Tibial nerve (tissue), 4 donors: Measurements from ENCODE around the gene STRN3. TPM values are rescaled to one million over a fixed set of nuclear protein-coding genes. Genes with fewer than 3 reads are reported as not detected.

Source experiments
- DNase-seq, 2 donors: peaks; one replicate each; pipeline ENCODE4 v3.0.0-alpha.2; 2019; ENCODE audit warnings: low spot score in 2 of 2
- H3K27ac ChIP-seq, 4 donors: fragments of 200-600 bp; sonication (generic) in 3 of 4; one replicate each; pipeline ENCODE4 v1.5.1; 2017 to 2019; ENCODE audit warnings: mild to moderate bottlenecking in 1 of 4
- H3K27me3 ChIP-seq, 2 donors: fragments of 200-600 bp; sonication (generic) in 1 of 2; one replicate each; pipeline versions ENCODE4 v1.5.1 to v1.6.0; 2017 to 2019
- H3K36me3 ChIP-seq, 3 donors: fragments of 200-600 bp; sonication (generic); one replicate each; pipeline ENCODE4 v1.5.1; 2018 to 2019
- H3K4me1 ChIP-seq, 4 donors: fragments of 200-600 bp; sonication (generic) in 3 of 4; one replicate each; pipeline ENCODE4 v1.5.1; 2017 to 2019
- H3K4me3 ChIP-seq, 4 donors: fragments of 200-600 bp; sonication (generic) in 3 of 4; one replicate each; pipeline ENCODE4 v1.5.1; 2017 to 2019; ENCODE audit warnings: mild to moderate bottlenecking in 1 of 4, moderate library complexity in 1 of 4
- H3K9me3 ChIP-seq, 4 donors: fragments of 200-600 bp; sonication (generic) in 3 of 4; one replicate each; pipeline ENCODE4 v1.5.1; 2017 to 2019
- EP300 ChIP-seq, 2 donors: sonication (generic); formaldehyde crosslinking; IDR thresholded peaks; one replicate each; pipeline ENCODE4 v1.6.1; 2017; ENCODE audit warnings: antibody characterized with exemption in 2 of 2, mild to moderate bottlenecking in 1 of 2
- POLR2A ChIP-seq, 2 donors: fragments of 450-650 bp; IDR thresholded peaks; one replicate each; pipeline ENCODE4 v1.6.1; 2017; ENCODE audit warnings: antibody characterized with exemption in 2 of 2, mild to moderate bottlenecking in 2 of 2, moderate library complexity in 2 of 2
- WGBS, 2 donors: methylation state at CpG; one replicate each; pipeline ENCODE4 v1.1.5; 2018; 5-methylcytosine and 5-hydroxymethylcytosine counted together
- total RNA-seq, 4 donors: library from RNA; depleted of rRNA; stranded (reverse); fragments of >200 nt; gene quantifications; one replicate each; pipeline ENCODE4 v1.1.0, GENCODE V29; 2016
- TF ChIP-seq, protein P1 (sequence below), 5 experiments: fragments of 200-600 bp in 3 of 5; fragments of 450-650 bp in 2 of 5; sonication (generic) in 3 of 5; IDR thresholded peaks; one replicate each; pipeline ENCODE4 v1.5.1; 2016 to 2019; ENCODE audit warnings: antibody characterized with exemption in 5 of 5, mild to moderate bottlenecking in 3 of 5, moderate library complexity in 2 of 5

The STRN3 gene
- total RNA-seq, 4 donors from 2014 or later = 33.5 to 68.8 (median 57.0) TPM

DNA sequence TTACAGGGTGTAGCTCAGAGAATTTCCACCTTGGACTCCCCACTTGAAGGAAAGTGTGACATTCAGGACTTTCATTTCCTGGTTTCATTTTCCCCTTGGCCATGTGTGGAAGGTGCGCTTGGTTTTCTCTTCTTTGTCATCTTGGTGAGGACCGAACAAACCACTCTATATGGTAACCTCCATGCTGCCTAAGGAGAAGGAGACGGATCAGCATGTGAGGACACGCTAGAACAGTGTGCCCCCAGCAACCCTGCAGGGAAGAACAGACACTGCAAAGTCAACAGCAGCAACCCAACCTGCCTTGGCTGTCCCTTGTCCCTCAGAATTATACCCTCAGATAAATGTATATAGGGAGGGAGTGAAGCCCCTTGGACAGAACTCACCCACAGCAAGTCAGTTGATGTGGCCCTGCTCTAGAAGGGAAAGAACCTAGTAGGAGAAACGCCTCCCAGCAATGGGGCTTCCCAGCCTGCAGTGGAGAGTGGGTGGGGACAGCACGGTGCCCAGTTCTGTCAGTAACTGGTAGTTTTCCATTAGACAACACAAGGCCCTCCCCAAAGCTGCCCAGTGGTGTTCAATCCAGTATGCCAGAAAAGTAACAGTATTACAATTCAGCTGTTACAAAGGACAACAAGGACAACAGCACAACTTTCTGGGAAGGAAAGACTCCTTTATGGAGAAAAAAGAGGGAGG is 170.7 kb downstream of the STRN3 start:
- WGBS, 2 donors = 86 to 91% methylated on average over 6 of the region's 6 CpGs
- H3K4me3 ChIP-seq = no peak overlapping the region
- no peaks in the 10 kb centered on the region for H3K9me3 ChIP-seq
- DNase-seq = no peak
- H3K27me3 ChIP-seq = no peaks in the 10 kb centered on the region
- H3K27ac ChIP-seq = no peak overlapping the region
- no peaks in the 10 kb centered on the region for H3K4me1 ChIP-seq
- no peaks in the 10 kb centered on the region for H3K36me3 ChIP-seq
- TF ChIP-seq, protein P1, sequence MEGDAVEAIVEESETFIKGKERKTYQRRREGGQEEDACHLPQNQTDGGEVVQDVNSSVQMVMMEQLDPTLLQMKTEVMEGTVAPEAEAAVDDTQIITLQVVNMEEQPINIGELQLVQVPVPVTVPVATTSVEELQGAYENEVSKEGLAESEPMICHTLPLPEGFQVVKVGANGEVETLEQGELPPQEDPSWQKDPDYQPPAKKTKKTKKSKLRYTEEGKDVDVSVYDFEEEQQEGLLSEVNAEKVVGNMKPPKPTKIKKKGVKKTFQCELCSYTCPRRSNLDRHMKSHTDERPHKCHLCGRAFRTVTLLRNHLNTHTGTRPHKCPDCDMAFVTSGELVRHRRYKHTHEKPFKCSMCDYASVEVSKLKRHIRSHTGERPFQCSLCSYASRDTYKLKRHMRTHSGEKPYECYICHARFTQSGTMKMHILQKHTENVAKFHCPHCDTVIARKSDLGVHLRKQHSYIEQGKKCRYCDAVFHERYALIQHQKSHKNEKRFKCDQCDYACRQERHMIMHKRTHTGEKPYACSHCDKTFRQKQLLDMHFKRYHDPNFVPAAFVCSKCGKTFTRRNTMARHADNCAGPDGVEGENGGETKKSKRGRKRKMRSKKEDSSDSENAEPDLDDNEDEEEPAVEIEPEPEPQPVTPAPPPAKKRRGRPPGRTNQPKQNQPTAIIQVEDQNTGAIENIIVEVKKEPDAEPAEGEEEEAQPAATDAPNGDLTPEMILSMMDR (IDR thresholded peaks at IDR 0.05) = no peak
- TF ChIP-seq EP300 (IDR thresholded peaks at IDR 0.05) (no peak), POLR2A (IDR thresholded peaks at IDR 0.05) (no peak)

DNA sequence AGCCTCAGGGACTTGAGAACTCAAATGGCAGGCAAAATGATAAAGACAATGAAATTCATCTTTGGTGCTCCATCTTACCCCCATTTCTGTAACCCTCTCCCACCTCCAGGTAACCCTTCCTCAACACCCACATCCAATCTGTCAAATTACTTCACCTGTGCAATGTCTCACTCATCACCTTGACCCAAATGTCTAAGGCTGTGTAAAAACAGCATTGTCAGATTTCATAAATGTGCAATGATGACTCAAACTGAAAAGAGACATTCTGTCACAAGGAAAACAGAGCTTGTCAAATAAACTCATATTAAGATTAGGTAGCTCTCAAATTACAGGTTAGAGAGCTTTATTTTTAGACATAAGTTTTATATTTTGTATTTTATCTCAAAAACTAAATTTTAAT is 171.7 kb downstream of the STRN3 start:
- no peak overlapping the region for H3K27ac ChIP-seq
- H3K4me1 ChIP-seq = no peaks in the 10 kb centered on the region
- H3K36me3 ChIP-seq = no peaks in the 10 kb centered on the region
- no peak for DNase-seq
- TF ChIP-seq POLR2A (IDR thresholded peaks at IDR 0.05) (no peak), EP300 (IDR thresholded peaks at IDR 0.05) (no peak)
- TF ChIP-seq, protein P1 (IDR thresholded peaks at IDR 0.05) = no peak
- H3K27me3 ChIP-seq = no peaks in the 10 kb centered on the region
- H3K9me3 ChIP-seq = no peaks in the 10 kb centered on the region
- no peak overlapping the region for H3K4me3 ChIP-seq

DNA sequence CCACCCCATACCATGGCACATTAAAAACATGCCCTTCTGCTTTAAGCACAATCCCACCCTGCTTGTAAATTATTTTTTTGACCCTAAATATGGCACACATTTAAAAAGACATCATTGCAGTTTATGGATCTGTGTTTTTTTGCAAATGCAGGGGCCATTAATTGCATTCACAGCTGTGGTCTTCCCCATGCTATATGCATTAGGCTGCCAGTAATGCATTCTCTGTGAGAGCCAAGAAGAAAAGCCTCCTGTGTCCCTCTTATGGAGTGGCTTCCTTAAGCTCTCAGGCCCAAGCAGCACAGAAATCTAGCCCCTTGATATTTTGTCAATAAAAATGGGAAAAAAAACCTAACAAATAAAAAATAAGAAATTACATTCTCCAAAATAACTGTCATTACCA is 172.2 kb downstream of the STRN3 start:
- no peak for TF ChIP-seq POLR2A (IDR thresholded peaks at IDR 0.05)
- TF ChIP-seq, protein P1 (IDR thresholded peaks at IDR 0.05) = no peak
- TF ChIP-seq EP300 (IDR thresholded peaks at IDR 0.05) = no peak
- Histone ChIP-seq H3K9me3 (no peaks in the 10 kb centered on the region), H3K4me1 (no peaks in the 10 kb centered on the region), H3K4me3 (no peak overlapping the region), H3K27me3 (no peaks in the 10 kb centered on the region), H3K36me3 (no peaks in the 10 kb centered on the region), H3K27ac (no peak overlapping the region)
- DNase-seq = no peak

DNA sequence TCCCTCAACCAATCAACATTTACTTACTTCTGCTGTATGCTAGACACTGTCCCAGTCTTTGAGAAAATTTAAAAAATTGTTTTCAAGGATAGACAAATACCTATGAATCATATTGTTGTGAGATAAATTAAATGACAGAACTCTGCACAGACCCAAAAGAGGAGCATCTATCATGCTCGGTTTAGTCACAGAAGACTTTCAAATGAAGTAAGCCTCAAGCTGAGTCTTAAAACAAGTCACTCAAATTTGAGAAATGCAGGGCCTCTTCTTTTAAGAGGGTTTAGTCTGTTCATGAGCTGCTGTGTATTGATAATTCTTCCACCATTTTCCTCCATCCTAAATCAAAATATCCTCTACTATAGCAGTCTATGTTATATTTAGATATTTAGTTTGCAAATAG is 176.2 kb downstream of the STRN3 start:
- no peaks in the 10 kb centered on the region for H3K27me3 ChIP-seq
- TF ChIP-seq, protein P1 (IDR thresholded peaks at IDR 0.05) = no peak
- TF ChIP-seq POLR2A (IDR thresholded peaks at IDR 0.05) (no peak), EP300 (IDR thresholded peaks at IDR 0.05) (no peak)
- H3K4me1 ChIP-seq = no peaks in the 10 kb centered on the region
- H3K4me3 ChIP-seq = no peak overlapping the region
- H3K36me3 ChIP-seq = no peaks in the 10 kb centered on the region
- no peak overlapping the region for H3K27ac ChIP-seq
- no peak for DNase-seq
- H3K9me3 ChIP-seq = no peaks in the 10 kb centered on the region
- 90% methylated on average over 1 of the region's 1 CpG for WGBS, 2 donors

DNA sequence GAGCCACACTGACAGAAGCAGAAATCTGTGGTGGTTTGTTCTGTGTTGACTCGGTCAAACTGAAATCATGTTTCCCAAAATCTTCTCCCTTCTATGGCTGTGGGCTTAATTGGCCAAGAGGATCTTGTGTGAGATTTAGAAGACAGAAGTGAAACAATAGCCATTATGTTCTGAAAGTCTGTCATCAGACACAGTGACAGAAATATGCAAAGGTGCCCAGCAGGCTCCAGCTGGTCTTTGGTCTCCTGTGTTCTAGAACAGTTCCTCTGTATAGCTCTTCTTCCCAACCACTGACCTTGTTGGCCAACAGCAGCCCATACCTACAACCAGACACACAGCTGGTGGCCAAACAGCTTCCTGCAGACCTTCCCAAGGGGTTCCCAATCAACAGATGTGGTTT is 176.8 kb downstream of the STRN3 start:
- no peak for DNase-seq
- Histone ChIP-seq H3K36me3 (no peaks in the 10 kb centered on the region), H3K27ac (no peak overlapping the region), H3K9me3 (no peaks in the 10 kb centered on the region), H3K4me3 (no peak overlapping the region), H3K4me1 (no peaks in the 10 kb centered on the region), H3K27me3 (no peaks in the 10 kb centered on the region)
- 87 to 93% methylated on average over 1 of the region's 1 CpG for WGBS, 2 donors
- TF ChIP-seq EP300 (IDR thresholded peaks at IDR 0.05) (no peak), POLR2A (IDR thresholded peaks at IDR 0.05) (no peak)
- TF ChIP-seq, protein P1 (IDR thresholded peaks at IDR 0.05) = no peak
